HCT116 (cell line): Measurements from ENCODE around the gene H3-3A. TPM values are rescaled to one million over a fixed set of nuclear protein-coding genes. Genes with fewer than 3 reads are reported as not detected.

Experiments used
- ATAC-seq: fragments of 200-7000 bp; cut with Tn5 transposase; 2 replicates; pipeline ENCODE4 v1.9.1; 2020; ENCODE audit warnings: mild to moderate bottlenecking, moderate library complexity
- BruUV-seq: library from RNA; stranded (reverse); fragments of 400-500 nt; replicated peaks from 2 replicates; lab custom pipeline; 2021; lab: Mats Ljungman, UMichigan
- CTCF ChIA-PET: fragments of 300-600 bp; sonication (Branson Sonifier 250); formaldehyde crosslinking; loops from one replicate; lab custom pipeline; 2021; ENCODE audit warnings: antibody characterized with exemption; lab: Charles Lee
- POLR2A ChIA-PET: fragments of 300-600, 350-600 bp; sonication (Branson Sonifier 250); formaldehyde crosslinking; loops from one replicate; lab custom pipeline; 2021; ENCODE audit warnings: antibody characterized with exemption; lab: Charles Lee
- RAD21 ChIA-PET, 2 experiments: fragments of 300-600 bp; sonication (Branson Sonifier 250); formaldehyde crosslinking; loops; one replicate each; lab custom pipeline; 2023; ENCODE audit warnings: low total read pairs in 2 of 2; ENCODE audit not compliant: uncharacterized antibody in 2 of 2, unreplicated experiment in 2 of 2, low non-redundant PET in 1 of 2; lab: Charles Lee
- DNase-seq: peaks from one replicate; pipeline ENCODE4 v3.0.0-alpha.2; 2010; ENCODE audit warnings: low read depth, low spot score
- H2AFZ ChIP-seq: fragments of 200-600 bp; shearing (Covaris generic), sonication (generic); 2 replicates; pipeline ENCODE4 v1.6.1; 2017; ENCODE audit warnings: low read depth, mixed run types, mixed read lengths, antibody characterized with exemption, low read length; ENCODE audit not compliant: poor library complexity, severe bottlenecking
- H3K27ac ChIP-seq: 2 replicates; pipeline ENCODE4 v1.5.1; 2012; ENCODE audit warnings: low read depth, low read length
- H3K27me3 ChIP-seq: fragments of 200-600 bp; sonication (generic); 2 replicates; pipeline ENCODE4 v1.6.1; 2016; ENCODE audit warnings: mixed run types, low read length, mixed read lengths; ENCODE audit not compliant: insufficient read depth
- H3K36me3 ChIP-seq, 2 experiments: fragments of 200-500 bp in 1 of 2; fragments of 200-600 bp in 1 of 2; sonication (Bioruptor generic) in 1 of 2; sonication (generic) in 1 of 2; 2 replicates each; pipeline versions ENCODE4 v1.5.1 to v1.6.1; 2014 to 2016; ENCODE audit warnings: low read length in 2 of 2, inconsistent platforms in 1 of 2, mixed read lengths in 1 of 2, mixed run types in 1 of 2; ENCODE audit not compliant: insufficient read depth in 2 of 2, control insufficient read depth in 1 of 2
- H3K4me1 ChIP-seq, 2 experiments: fragments of 200-600 bp in 1 of 2; sonication (generic) in 1 of 2; 2 replicates each; pipeline versions ENCODE4 v1.5.1 to v1.6.1; 2012 to 2017; ENCODE audit warnings: low read length in 2 of 2, inconsistent platforms in 1 of 2, mild to moderate bottlenecking in 1 of 2, mixed read lengths in 1 of 2, mixed run types in 1 of 2, moderate library complexity in 1 of 2; ENCODE audit not compliant: insufficient read depth in 2 of 2, control insufficient read depth in 1 of 2
- H3K4me2 ChIP-seq: fragments of 200-600 bp; sonication (generic); 2 replicates; pipeline ENCODE4 v1.6.1; 2017; ENCODE audit warnings: mixed run types, low read length, mixed read lengths
- H3K4me3 ChIP-seq, 2 experiments: fragments of 200-600 bp in 1 of 2; sonication (generic) in 1 of 2; replicated peaks in 1 of 2; 2 replicates each; pipeline ENCODE4 v1.5.1; 2011 to 2016; ENCODE audit warnings: low read length in 2 of 2, control low read depth in 1 of 2, low read depth in 1 of 2, mild to moderate bottlenecking in 1 of 2, mixed read lengths in 1 of 2, mixed run types in 1 of 2
- H3K79me2 ChIP-seq: fragments of 200-600 bp; sonication (generic); 2 replicates; pipeline ENCODE4 v1.6.1; 2017; ENCODE audit warnings: mild to moderate bottlenecking, mixed run types, low read length, moderate library complexity, mixed read lengths; ENCODE audit not compliant: insufficient read depth
- H3K9ac ChIP-seq: fragments of 200-600 bp; sonication (generic); 2 replicates; pipeline ENCODE4 v1.6.1; 2016; ENCODE audit warnings: low read length, mixed read lengths
- H3K9me2 ChIP-seq: fragments of 200-600 bp; sonication (generic), shearing (Covaris generic); 2 replicates; pipeline ENCODE4 v1.6.1; 2017; ENCODE audit warnings: mixed run types, mild to moderate bottlenecking, moderate library complexity; ENCODE audit not compliant: insufficient read depth
- H3K9me3 ChIP-seq, 2 experiments: fragments of 200-500 bp in 1 of 2; fragments of 200-600 bp in 1 of 2; sonication (Bioruptor generic) in 1 of 2; sonication (generic) in 1 of 2; 2 replicates each; pipeline ENCODE4 v1.6.1; 2014 to 2017; ENCODE audit warnings: low read length in 2 of 2, mixed read lengths in 2 of 2, inconsistent platforms in 1 of 2, low read depth in 1 of 2, mild to moderate bottlenecking in 1 of 2, mixed run types in 1 of 2, moderate library complexity in 1 of 2; ENCODE audit not compliant: control insufficient read depth in 1 of 2, insufficient read depth in 1 of 2
- H4K20me1 ChIP-seq: fragments of 200-600 bp; sonication (generic), shearing (Covaris generic); 2 replicates; pipeline ENCODE4 v1.6.1; 2017; ENCODE audit warnings: mixed run types, mild to moderate bottlenecking, moderate library complexity; ENCODE audit not compliant: insufficient read depth
- EGR1 ChIP-seq: IDR thresholded peaks from 2 replicates; pipeline ENCODE4 v1.6.1; 2012; ENCODE audit warnings: low read depth
- ELF1 ChIP-seq: IDR thresholded peaks from 2 replicates; pipeline ENCODE4 v1.6.1; 2012; ENCODE audit warnings: low read depth, borderline replicate concordance
- EZH2 ChIP-seq: fragments of 200-600 bp; sonication (generic); IDR thresholded peaks from 2 replicates; pipeline ENCODE4 v1.6.1; 2017; ENCODE audit warnings: antibody characterized with exemption, mixed run types
- FOSL1 ChIP-seq: IDR thresholded peaks from 2 replicates; pipeline ENCODE4 v1.6.1; 2012; ENCODE audit warnings: low read depth
- JUND ChIP-seq: IDR thresholded peaks from 2 replicates; pipeline ENCODE4 v1.6.1; 2012
- POLR2A ChIP-seq: IDR thresholded peaks from 2 replicates; pipeline ENCODE4 v1.7.0; 2011; ENCODE audit warnings: borderline replicate concordance; ENCODE audit not compliant: insufficient read depth, insufficient read length; ENCODE audit errors: extremely low read depth
- POLR2AphosphoS5 ChIP-seq: IDR thresholded peaks from 2 replicates; pipeline ENCODE4 v1.6.1; 2011; ENCODE audit warnings: mild to moderate bottlenecking, low read depth, low read length, moderate library complexity
- RAD21 ChIP-seq: IDR thresholded peaks from 2 replicates; pipeline ENCODE4 v1.6.1; 2012; ENCODE audit warnings: low read depth, mild to moderate bottlenecking
- SP1 ChIP-seq: IDR thresholded peaks from 2 replicates; pipeline ENCODE4 v1.6.1; 2012; ENCODE audit warnings: low read depth
- SRF ChIP-seq: IDR thresholded peaks from 2 replicates; pipeline ENCODE4 v1.6.1; 2012; ENCODE audit warnings: low read depth
- TCF7L2 ChIP-seq: IDR thresholded peaks from 2 replicates; pipeline ENCODE4 v1.7.0; 2011; ENCODE audit warnings: borderline replicate concordance, inconsistent platforms; ENCODE audit not compliant: insufficient read depth, insufficient read length; ENCODE audit errors: extremely low read depth
- YY1 ChIP-seq: IDR thresholded peaks from 2 replicates; pipeline ENCODE4 v1.6.1; 2011; ENCODE audit warnings: low read length, low read depth, moderate library complexity, mild to moderate bottlenecking; ENCODE audit not compliant: insufficient replicate concordance; ENCODE audit errors: extremely low read depth
- ZFX ChIP-seq: fragments of 450-650 bp; IDR thresholded peaks from 2 replicates; pipeline ENCODE4 v1.6.1; 2017
- ZNF274 ChIP-seq: fragments of 200-500 bp; sonication (Bioruptor generic); IDR thresholded peaks from 2 replicates; pipeline ENCODE4 v1.6.1; 2014; ENCODE audit warnings: mild to moderate bottlenecking, low read depth, low read length, inconsistent platforms
- intact Hi-C: fragments of 100-400 bp; cut with micrococcal nuclease; formaldehyde crosslinking; loops from 2 replicates; pipeline ENCODE4 v1.10.0; 2022
- total RNA-seq: library from RNA; stranded (reverse); gene quantifications from one replicate; pipeline ENCODE4 v1.2.1, GENCODE V29; 2021; ENCODE audit not compliant: unreplicated experiment
- TF ChIP-seq, protein P1 (sequence below): IDR thresholded peaks from 2 replicates; pipeline ENCODE4 v1.6.1; 2011; ENCODE audit warnings: mild to moderate bottlenecking, low read length, moderate library complexity; ENCODE audit not compliant: insufficient replicate concordance; ENCODE audit errors: extremely low read depth
- TF ChIP-seq, protein P2 (sequence below): IDR thresholded peaks from 2 replicates; pipeline ENCODE4 v1.6.1; 2012; ENCODE audit warnings: low read depth
- TF ChIP-seq, protein P3 (sequence below): IDR thresholded peaks from 2 replicates; pipeline ENCODE4 v1.6.1; 2012
- TF ChIP-seq, protein P4 (sequence below): IDR thresholded peaks from 2 replicates; pipeline ENCODE4 v1.6.1; 2012
- TF ChIP-seq, protein P5 (sequence below), 3 experiments: fragments of 200-600 bp in 1 of 3; sonication (generic) in 1 of 3; IDR thresholded peaks in 2 of 3; conservative IDR thresholded peaks in 1 of 3; 2 replicates each; pipeline ENCODE4 v1.5.1; 2012 to 2017; ENCODE audit warnings: low read depth in 2 of 3, low read length in 2 of 3, antibody characterized with exemption in 1 of 3, borderline replicate concordance in 1 of 3, control low read depth in 1 of 3, mild to moderate bottlenecking in 1 of 3, mixed read lengths in 1 of 3, mixed run types in 1 of 3, moderate library complexity in 1 of 3; ENCODE audit not compliant: insufficient read depth in 1 of 3

Gene H3-3A
- total RNA-seq, 1 experiment from 2014 or later: 386 TPM

DNA sequence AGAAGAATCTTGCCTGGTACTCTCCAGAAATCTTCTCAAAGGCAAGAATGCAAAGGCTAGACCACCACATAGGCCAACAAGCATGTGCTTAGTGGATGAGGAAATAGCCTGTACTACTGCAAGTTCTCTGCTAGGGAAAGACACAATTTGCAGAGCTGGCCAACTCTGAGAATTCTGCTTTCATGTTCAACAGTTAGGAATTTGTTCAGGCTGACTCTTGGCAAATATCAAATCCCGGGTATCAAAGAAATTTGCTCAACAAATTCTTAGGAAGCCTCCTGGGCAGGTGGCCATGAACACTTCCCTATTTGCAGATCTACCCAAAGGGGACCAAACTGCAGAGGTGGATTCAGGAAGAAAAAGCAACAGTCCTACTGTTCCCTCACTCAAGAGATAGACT lies 15.0 kb upstream of the H3-3A start (continued):
- no peak for TF ChIP-seq POLR2A
- no peak for TF ChIP-seq POLR2AphosphoS5
- TF ChIP-seq RAD21: no peak

DNA sequence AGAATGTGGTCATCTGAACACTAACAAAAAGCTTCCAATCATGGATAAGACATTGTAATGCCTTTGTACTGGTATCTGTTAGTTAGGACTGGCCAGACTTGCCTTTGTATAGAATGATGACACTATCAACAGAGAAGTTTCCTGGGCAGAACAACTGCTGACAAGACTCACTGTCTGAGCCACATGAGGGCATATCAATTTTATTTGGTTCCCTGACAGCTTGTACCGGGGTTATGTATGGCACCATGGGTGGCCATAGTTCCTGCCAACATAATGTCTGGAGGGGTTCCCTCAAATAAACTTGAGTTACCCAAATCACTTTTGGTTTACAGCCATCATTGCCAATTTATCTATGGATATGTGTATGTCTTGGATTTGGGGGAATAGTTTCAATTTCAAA lies 13.6 kb upstream of the H3-3A start:
- Histone ChIP-seq H4K20me1 (no peaks in the 10 kb centered on the region), H3K79me2 (no peaks in the 10 kb centered on the region), H3K9me3 (peaks cover 0 to 6% of the 10 kb centered on the region in 2 experiments; a peak in 1 of 4 replicates), H3K36me3 (no peaks in the 10 kb centered on the region), H3K27ac (no peak overlapping the region), H2AFZ (no peak overlapping the region), H3K9ac (no peak overlapping the region), H3K4me2 (no peak overlapping the region), H3K9me2 (no peaks in the 10 kb centered on the region)
- RAD21 ChIA-PET: no interaction called here
- POLR2A ChIA-PET: no interaction called here
- BruUV-seq: no TSS peak
- no peak for ATAC-seq
- no peak for DNase-seq
- TF ChIP-seq EGR1 (no peak), SRF (no peak), POLR2A (no peak), SP1 (no peak), EZH2 (no peak), YY1 (no peak), ZFX (no peak), JUND (no peak), ELF1 (no peak), POLR2AphosphoS5 (no peak), FOSL1 (no peak), TCF7L2 (no peak), ZNF274 (no peak)
- TF ChIP-seq, protein P1, sequence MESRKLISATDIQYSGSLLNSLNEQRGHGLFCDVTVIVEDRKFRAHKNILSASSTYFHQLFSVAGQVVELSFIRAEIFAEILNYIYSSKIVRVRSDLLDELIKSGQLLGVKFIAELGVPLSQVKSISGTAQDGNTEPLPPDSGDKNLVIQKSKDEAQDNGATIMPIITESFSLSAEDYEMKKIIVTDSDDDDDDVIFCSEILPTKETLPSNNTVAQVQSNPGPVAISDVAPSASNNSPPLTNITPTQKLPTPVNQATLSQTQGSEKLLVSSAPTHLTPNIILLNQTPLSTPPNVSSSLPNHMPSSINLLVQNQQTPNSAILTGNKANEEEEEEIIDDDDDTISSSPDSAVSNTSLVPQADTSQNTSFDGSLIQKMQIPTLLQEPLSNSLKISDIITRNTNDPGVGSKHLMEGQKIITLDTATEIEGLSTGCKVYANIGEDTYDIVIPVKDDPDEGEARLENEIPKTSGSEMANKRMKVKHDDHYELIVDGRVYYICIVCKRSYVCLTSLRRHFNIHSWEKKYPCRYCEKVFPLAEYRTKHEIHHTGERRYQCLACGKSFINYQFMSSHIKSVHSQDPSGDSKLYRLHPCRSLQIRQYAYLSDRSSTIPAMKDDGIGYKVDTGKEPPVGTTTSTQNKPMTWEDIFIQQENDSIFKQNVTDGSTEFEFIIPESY: no peak
- TF ChIP-seq, protein P2, sequence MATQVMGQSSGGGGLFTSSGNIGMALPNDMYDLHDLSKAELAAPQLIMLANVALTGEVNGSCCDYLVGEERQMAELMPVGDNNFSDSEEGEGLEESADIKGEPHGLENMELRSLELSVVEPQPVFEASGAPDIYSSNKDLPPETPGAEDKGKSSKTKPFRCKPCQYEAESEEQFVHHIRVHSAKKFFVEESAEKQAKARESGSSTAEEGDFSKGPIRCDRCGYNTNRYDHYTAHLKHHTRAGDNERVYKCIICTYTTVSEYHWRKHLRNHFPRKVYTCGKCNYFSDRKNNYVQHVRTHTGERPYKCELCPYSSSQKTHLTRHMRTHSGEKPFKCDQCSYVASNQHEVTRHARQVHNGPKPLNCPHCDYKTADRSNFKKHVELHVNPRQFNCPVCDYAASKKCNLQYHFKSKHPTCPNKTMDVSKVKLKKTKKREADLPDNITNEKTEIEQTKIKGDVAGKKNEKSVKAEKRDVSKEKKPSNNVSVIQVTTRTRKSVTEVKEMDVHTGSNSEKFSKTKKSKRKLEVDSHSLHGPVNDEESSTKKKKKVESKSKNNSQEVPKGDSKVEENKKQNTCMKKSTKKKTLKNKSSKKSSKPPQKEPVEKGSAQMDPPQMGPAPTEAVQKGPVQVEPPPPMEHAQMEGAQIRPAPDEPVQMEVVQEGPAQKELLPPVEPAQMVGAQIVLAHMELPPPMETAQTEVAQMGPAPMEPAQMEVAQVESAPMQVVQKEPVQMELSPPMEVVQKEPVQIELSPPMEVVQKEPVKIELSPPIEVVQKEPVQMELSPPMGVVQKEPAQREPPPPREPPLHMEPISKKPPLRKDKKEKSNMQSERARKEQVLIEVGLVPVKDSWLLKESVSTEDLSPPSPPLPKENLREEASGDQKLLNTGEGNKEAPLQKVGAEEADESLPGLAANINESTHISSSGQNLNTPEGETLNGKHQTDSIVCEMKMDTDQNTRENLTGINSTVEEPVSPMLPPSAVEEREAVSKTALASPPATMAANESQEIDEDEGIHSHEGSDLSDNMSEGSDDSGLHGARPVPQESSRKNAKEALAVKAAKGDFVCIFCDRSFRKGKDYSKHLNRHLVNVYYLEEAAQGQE: no peak
- TF ChIP-seq, protein P3, sequence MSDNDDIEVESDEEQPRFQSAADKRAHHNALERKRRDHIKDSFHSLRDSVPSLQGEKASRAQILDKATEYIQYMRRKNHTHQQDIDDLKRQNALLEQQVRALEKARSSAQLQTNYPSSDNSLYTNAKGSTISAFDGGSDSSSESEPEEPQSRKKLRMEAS: no peak
- TF ChIP-seq, protein P4, sequence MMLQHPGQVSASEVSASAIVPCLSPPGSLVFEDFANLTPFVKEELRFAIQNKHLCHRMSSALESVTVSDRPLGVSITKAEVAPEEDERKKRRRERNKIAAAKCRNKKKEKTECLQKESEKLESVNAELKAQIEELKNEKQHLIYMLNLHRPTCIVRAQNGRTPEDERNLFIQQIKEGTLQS: no peak
- TF ChIP-seq, protein P5, sequence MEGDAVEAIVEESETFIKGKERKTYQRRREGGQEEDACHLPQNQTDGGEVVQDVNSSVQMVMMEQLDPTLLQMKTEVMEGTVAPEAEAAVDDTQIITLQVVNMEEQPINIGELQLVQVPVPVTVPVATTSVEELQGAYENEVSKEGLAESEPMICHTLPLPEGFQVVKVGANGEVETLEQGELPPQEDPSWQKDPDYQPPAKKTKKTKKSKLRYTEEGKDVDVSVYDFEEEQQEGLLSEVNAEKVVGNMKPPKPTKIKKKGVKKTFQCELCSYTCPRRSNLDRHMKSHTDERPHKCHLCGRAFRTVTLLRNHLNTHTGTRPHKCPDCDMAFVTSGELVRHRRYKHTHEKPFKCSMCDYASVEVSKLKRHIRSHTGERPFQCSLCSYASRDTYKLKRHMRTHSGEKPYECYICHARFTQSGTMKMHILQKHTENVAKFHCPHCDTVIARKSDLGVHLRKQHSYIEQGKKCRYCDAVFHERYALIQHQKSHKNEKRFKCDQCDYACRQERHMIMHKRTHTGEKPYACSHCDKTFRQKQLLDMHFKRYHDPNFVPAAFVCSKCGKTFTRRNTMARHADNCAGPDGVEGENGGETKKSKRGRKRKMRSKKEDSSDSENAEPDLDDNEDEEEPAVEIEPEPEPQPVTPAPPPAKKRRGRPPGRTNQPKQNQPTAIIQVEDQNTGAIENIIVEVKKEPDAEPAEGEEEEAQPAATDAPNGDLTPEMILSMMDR (IDR thresholded peaks at IDR 0.05 in 2 of 3, conservative IDR thresholded peaks at IDR 0.05 in 1 of 3; ENCODE audit: borderline replicate concordance in 1 of 3, insufficient read depth in 1 of 3, low read depth in 2 of 3, low read length in 2 of 3): no peak
- TF ChIP-seq, all 23 proteins: peak for 0
- Histone ChIP-seq H3K4me1 (peaks cover 0 to 12% of the 10 kb centered on the region in 2 experiments; a peak in 2 of 4 replicates), H3K27me3 (no peaks in the 10 kb centered on the region), H3K4me3 (no peak overlapping the region)
- CTCF ChIA-PET: no interaction called here
- intact Hi-C loops: no loop called here
